ENCODE data around the gene NIPAL1. TPM values are rescaled to one million over a fixed set of nuclear protein-coding genes. Genes with fewer than 3 reads are reported as not detected.
"Not testable (repeated sequence)": the region's sequence is repeated elsewhere in the genome, so short reads cannot be mapped to it uniquely, and the experiment has no call there.

The NIPAL1 gene
- total and polyA plus RNA-seq, 10 donors = 0.06 to 2.0 (median 0.51) TPM; not detected in 2

DNA sequence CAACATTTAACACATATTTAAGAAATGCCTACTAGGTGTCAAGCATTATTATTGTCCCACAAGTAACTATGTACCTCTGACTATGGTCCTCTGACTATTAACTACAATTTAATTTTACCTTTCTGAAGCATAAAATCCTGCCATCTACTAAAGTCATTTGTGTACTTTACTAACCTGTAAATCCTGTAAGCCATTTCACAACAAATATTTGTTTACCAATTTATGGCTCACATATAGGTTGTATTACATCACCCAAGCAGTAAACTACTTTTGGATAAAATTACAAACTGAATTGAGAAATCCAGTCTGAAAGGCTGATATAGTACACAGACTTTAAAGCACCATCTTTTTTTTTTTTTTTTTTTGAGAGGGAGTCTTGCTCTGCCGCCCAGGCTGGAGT, 43.9 kb upstream of the NIPAL1 start:
- H3K27ac ChIP-seq = peak overlapping the region in 3 of 8 donors; percentile 3 to 13 (median 9)
- no peak for DNase-seq
- 88 to 100% (median 92%) methylated on average over 1 of the region's 1 CpG for WGBS, 5 donors

DNA sequence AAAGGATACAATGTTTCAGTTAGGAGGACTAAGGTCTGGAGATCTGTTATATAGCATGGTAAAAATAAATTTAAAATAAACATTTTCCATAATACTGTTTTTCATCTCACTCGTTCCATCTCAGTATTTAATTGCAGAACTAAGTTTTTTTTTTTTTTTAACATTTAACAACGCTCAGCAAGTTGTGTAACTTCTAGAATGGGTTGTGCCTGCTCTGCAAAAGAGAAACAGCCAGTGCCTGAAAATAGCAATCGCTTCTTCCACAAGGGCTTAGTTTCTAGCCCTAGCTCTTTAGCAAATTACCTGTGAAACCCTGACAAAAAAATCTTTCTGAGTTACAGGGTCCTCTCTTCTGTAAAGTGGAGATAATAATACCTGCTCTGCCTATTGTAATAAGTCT, 42.0 kb upstream of the NIPAL1 start:
- no peaks in the 10 kb centered on the region for H3K27me3 ChIP-seq (replicated peaks in 1 of 7)
- H3K9me3 ChIP-seq = no peaks in the 10 kb centered on the region
- DNase-seq = no peak
- H3K4me3 ChIP-seq = no peak overlapping the region
- WGBS, 5 donors = 44 to 67% (median 58%) methylated on average over 3 of the region's 3 CpGs
- H3K4me1 ChIP-seq = peaks cover 0 to 4% (median 0%) of the 10 kb centered on the region in 6 donors
- TF ChIP-seq CTCF (IDR thresholded peaks at IDR 0.05 in 8 of 11, conservative IDR thresholded peaks at IDR 0.05 in 3 of 11) = no peak
- TF ChIP-seq POLR2AphosphoS5 (IDR thresholded peaks at IDR 0.05) = no peak
- no peak for TF ChIP-seq POLR2A (IDR thresholded peaks at IDR 0.05)
- intact Hi-C loops (cut with DNase I; ENCODE audit: low total_unique reads) = no loop called here
- H3K27ac ChIP-seq = no peak overlapping the region
- no peaks in the 10 kb centered on the region for H3K36me3 ChIP-seq

More for the DNA sequence above, 43.9 kb upstream of the NIPAL1 start:
- H3K4me1 ChIP-seq = peaks cover 0 to 4% (median 0%) of the 10 kb centered on the region in 6 donors
- no peaks in the 10 kb centered on the region for H3K36me3 ChIP-seq
- H3K4me3 ChIP-seq = no peak overlapping the region
- intact Hi-C loops (cut with DNase I; ENCODE audit: low total_unique reads) = no loop called here
- H3K27me3 ChIP-seq (replicated peaks in 1 of 7) = no peaks in the 10 kb centered on the region
- TF ChIP-seq POLR2AphosphoS5 (IDR thresholded peaks at IDR 0.05) (no peak), POLR2A (IDR thresholded peaks at IDR 0.05) (no peak), CTCF (IDR thresholded peaks at IDR 0.05 in 8 of 11, conservative IDR thresholded peaks at IDR 0.05 in 3 of 11) (no peak)
- no peaks in the 10 kb centered on the region for H3K9me3 ChIP-seq

GRCh38 chr4:47990145-47990544, 26.4 kb upstream of the NIPAL1 start:
- peaks cover 0 to 36% (median 32%) of the 10 kb centered on the region in 8 donors for H3K9me3 ChIP-seq
- intact Hi-C loops (cut with DNase I; ENCODE audit: low total_unique reads) = no loop called here
- no peaks in the 10 kb centered on the region for H3K4me1 ChIP-seq
- WGBS, 5 donors = 85 to 95% (median 92%) methylated on average over 5 of the region's 5 CpGs
- no peaks in the 10 kb centered on the region for H3K27me3 ChIP-seq (replicated peaks in 1 of 7)
- no peak overlapping the region for H3K4me3 ChIP-seq
- no peak for DNase-seq
- H3K36me3 ChIP-seq = no peaks in the 10 kb centered on the region
- TF ChIP-seq POLR2A (IDR thresholded peaks at IDR 0.05) (no peak), CTCF (IDR thresholded peaks at IDR 0.05 in 8 of 11, conservative IDR thresholded peaks at IDR 0.05 in 3 of 11) (no peak), POLR2AphosphoS5 (IDR thresholded peaks at IDR 0.05) (no peak)
- H3K27ac ChIP-seq = no peak overlapping the region

DNA sequence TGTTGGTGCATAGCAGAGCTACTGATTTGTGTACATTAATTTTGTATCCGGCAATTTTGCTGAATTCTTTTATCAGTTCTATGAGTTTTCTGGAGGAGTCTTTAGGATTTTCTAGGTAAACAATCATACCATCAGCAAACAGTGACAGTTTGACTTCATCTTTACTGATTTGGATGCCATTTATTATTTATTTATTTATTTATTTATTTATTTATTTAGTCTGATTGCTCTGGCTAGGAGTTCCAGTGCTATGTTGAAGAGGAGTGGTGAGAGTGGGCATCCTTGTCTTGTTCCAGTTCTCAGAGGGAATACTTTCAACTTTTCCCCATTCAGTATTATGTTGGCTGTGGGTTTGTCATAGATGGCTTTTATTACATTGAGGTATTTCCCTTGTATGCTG, 24.1 kb upstream of the NIPAL1 start:
- 90 to 100% (median 98%) methylated on average over 1 of the region's 1 CpG for WGBS, 5 donors
- H3K36me3 ChIP-seq; DNase-seq; H3K27ac ChIP-seq; H3K27me3 ChIP-seq (replicated peaks in 1 of 7); H3K4me3 ChIP-seq; H3K4me1 ChIP-seq; intact Hi-C loops (cut with DNase I; ENCODE audit: low total_unique reads): not testable (repeated sequence)
- H3K9me3 ChIP-seq = peaks cover 0 to 36% (median 32%) of the 10 kb centered on the region in 8 donors

GRCh38 chr4:47996021-47996420, 20.6 kb upstream of the NIPAL1 start:
- Histone ChIP-seq H3K27ac (no peak overlapping the region), H3K9me3 (peaks cover 0 to 34% (median 29%) of the 10 kb centered on the region in 8 donors), H3K4me3 (no peak overlapping the region), H3K27me3 (replicated peaks in 1 of 7) (no peaks in the 10 kb centered on the region), H3K4me1 (no peaks in the 10 kb centered on the region), H3K36me3 (no peaks in the 10 kb centered on the region)
- no peak for TF ChIP-seq POLR2A (IDR thresholded peaks at IDR 0.05)
- no peak for TF ChIP-seq POLR2AphosphoS5 (IDR thresholded peaks at IDR 0.05)
- no peak for TF ChIP-seq CTCF (IDR thresholded peaks at IDR 0.05 in 8 of 11, conservative IDR thresholded peaks at IDR 0.05 in 3 of 11)
- intact Hi-C loops (cut with DNase I; ENCODE audit: low total_unique reads) = no loop called here
- 71 to 92% (median 88%) methylated on average over 1 of the region's 1 CpG for WGBS, 5 donors
- DNase-seq = no peak

All from spleen (tissue), 11 donors.